GM12878 (cell line): ENCODE measurements around the gene TTC31. TPM values are rescaled to one million over a fixed set of nuclear protein-coding genes. Genes with fewer than 3 reads are reported as not detected.

Source experiments
- ATAC-seq: fragments of 200-7000 bp; cut with Tn5 transposase; 3 replicates; pipeline ENCODE4 v1.9.1; 2020; ENCODE audit warnings: mild to moderate bottlenecking, moderate library complexity
- BruUV-seq: library from RNA; stranded (reverse); fragments of 400-500 nt; replicated peaks from 2 replicates; lab custom pipeline; 2021; lab: Mats Ljungman, UMichigan
- CTCF ChIA-PET: fragments of 300-600 bp; sonication (Branson Sonifier 250); formaldehyde crosslinking; extraction: SDS; loops from one replicate; lab custom pipeline; 2021; ENCODE audit warnings: inconsistent platforms; lab: Yijun Ruan, JAX
- POLR2A ChIA-PET: fragments of 350-600 bp; formaldehyde crosslinking; extraction: SDS; loops from one replicate; lab custom pipeline; 2021; ENCODE audit warnings: inconsistent platforms; lab: Charles Lee
- RAD21 ChIA-PET: fragments of 300-600 bp; sonication (Branson Sonifier 250); formaldehyde crosslinking; loops from one replicate; lab custom pipeline; 2023; ENCODE audit warnings: antibody characterized with exemption; ENCODE audit not compliant: unreplicated experiment; lab: Charles Lee
- SMC1A ChIA-PET: fragments of 300-600 bp; sonication (Branson Sonifier 250); formaldehyde crosslinking; loops from one replicate; lab custom pipeline; 2023; ENCODE audit not compliant: unreplicated experiment, uncharacterized antibody; lab: Charles Lee
- DNase-seq: peaks from one replicate; pipeline ENCODE4 v3.0.0-alpha.2; 2011; ENCODE audit warnings: low read depth, low spot score
- FAIRE-seq: peaks from 3 replicates; lab custom pipeline; 2011; peaks lifted over from hg19 to GRCh38; lab: Jason Lieb, UNC
- H2AFZ ChIP-seq: 2 replicates; pipeline ENCODE4 v1.6.0; 2011; ENCODE audit warnings: low read depth, low read length, control low read depth; ENCODE audit not compliant: control insufficient read depth
- H3K27ac ChIP-seq: 2 replicates; pipeline ENCODE4 v1.5.1; 2011; ENCODE audit warnings: control low read depth; ENCODE audit not compliant: control insufficient read depth, insufficient read depth
- H3K27me3 ChIP-seq, 2 experiments: replicated peaks in 1 of 2; 2 replicates each; pipeline versions ENCODE4 v1.6.0 to v1.6.1; 2011; ENCODE audit warnings: low read length in 1 of 2; ENCODE audit not compliant: control insufficient read depth in 2 of 2, insufficient read depth in 2 of 2
- H3K36me3 ChIP-seq, 2 experiments: 2 replicates each; pipeline ENCODE4 v1.5.1; 2011; ENCODE audit warnings: low read length in 1 of 2; ENCODE audit not compliant: control insufficient read depth in 2 of 2, insufficient read depth in 2 of 2
- H3K4me1 ChIP-seq: 2 replicates; pipeline ENCODE4 v1.6.1; 2011; ENCODE audit warnings: mild to moderate bottlenecking, low read length, moderate library complexity, mixed read lengths; ENCODE audit not compliant: control insufficient read depth, insufficient read depth
- H3K4me2 ChIP-seq: 2 replicates; pipeline ENCODE4 v1.6.0; 2011; ENCODE audit warnings: control low read depth; ENCODE audit not compliant: control insufficient read depth, insufficient read depth
- H3K4me3 ChIP-seq: fragments of 200-600 bp; sonication (generic); 2 replicates; pipeline ENCODE4 v1.5.1; 2016
- H3K79me2 ChIP-seq: 2 replicates; pipeline ENCODE4 v1.6.0; 2011; ENCODE audit warnings: low read length; ENCODE audit not compliant: control insufficient read depth, insufficient read depth
- H3K9ac ChIP-seq: 2 replicates; pipeline ENCODE4 v1.8.0; 2011; ENCODE audit warnings: low read length, control low read depth, mixed read lengths; ENCODE audit not compliant: control insufficient read depth, insufficient read depth
- H3K9me3 ChIP-seq: replicated peaks from 3 replicates; pipeline ENCODE4 v1.5.1; 2011; ENCODE audit warnings: mild to moderate bottlenecking, low read length; ENCODE audit not compliant: control insufficient read depth, insufficient read depth
- H4K20me1 ChIP-seq: 2 replicates; pipeline ENCODE4 v1.6.0; 2011; ENCODE audit not compliant: control insufficient read depth, insufficient read depth
- ASH2L ChIP-seq: fragments of 300-600, 200-600 bp; sonication (generic); IDR thresholded peaks from 2 replicates; pipeline ENCODE4 v1.6.1; 2017; ENCODE audit warnings: low read depth, mild to moderate bottlenecking, borderline replicate concordance
- E2F8 ChIP-seq: fragments of 450-650 bp; IDR thresholded peaks from 2 replicates; pipeline ENCODE4 v1.6.1; 2018; ENCODE audit warnings: mild to moderate bottlenecking, low read depth, moderate library complexity; ENCODE audit not compliant: partially characterized antibody
- HDAC2 ChIP-seq: fragments of 200-600 bp; sonication (generic); IDR thresholded peaks from 2 replicates; pipeline ENCODE4 v1.6.1; 2017
- HDGF ChIP-seq: fragments of 450-650 bp; IDR thresholded peaks from 2 replicates; pipeline ENCODE4 v1.6.1; 2016; ENCODE audit warnings: antibody characterized with exemption
- IRF4 ChIP-seq: IDR thresholded peaks from 2 replicates; pipeline ENCODE4 v1.6.1; 2011; ENCODE audit warnings: low read depth, low read length
- JUNB ChIP-seq: IDR thresholded peaks from 2 replicates; pipeline ENCODE4 v1.6.1; 2016; ENCODE audit warnings: antibody characterized with exemption, mild to moderate bottlenecking
- MEF2A ChIP-seq: IDR thresholded peaks from 2 replicates; pipeline ENCODE4 v1.6.1; 2011; ENCODE audit warnings: low read depth, mild to moderate bottlenecking, low read length, moderate library complexity; ENCODE audit not compliant: insufficient read depth
- POLR2AphosphoS5 ChIP-seq: IDR thresholded peaks from 2 replicates; pipeline ENCODE4 v1.6.1; 2011; ENCODE audit warnings: mild to moderate bottlenecking, low read length, inconsistent platforms
- RBBP5 ChIP-seq: fragments of 200-600 bp; sonication (generic); conservative IDR thresholded peaks from 2 replicates; pipeline ENCODE4 v1.6.1; 2016
- RUNX3 ChIP-seq: IDR thresholded peaks from 2 replicates; pipeline ENCODE4 v1.6.1; 2012; ENCODE audit warnings: low read length, inconsistent platforms
- WRNIP1 ChIP-seq: IDR thresholded peaks from 2 replicates; pipeline ENCODE4 v1.6.1; 2011; ENCODE audit warnings: low read depth, low read length, improper control_type of control experiment, borderline replicate concordance
- YY1 ChIP-seq: IDR thresholded peaks from 2 replicates; pipeline ENCODE4 v1.6.1; 2011; ENCODE audit warnings: low read depth, mild to moderate bottlenecking, low read length
- whole genome bisulfite sequencing: methylation state at CpG from one replicate; pipeline ENCODE4 v1.1.6; 2016; ENCODE audit warnings: low lambda C conversion rate; ENCODE audit not compliant: insufficient replicate concordance, insufficient coverage; ENCODE audit errors: missing lambda C conversion rate; 5-methylcytosine and 5-hydroxymethylcytosine counted together
- in situ Hi-C: fragments of 300-500 bp; cut with MboI; formaldehyde crosslinking; loops from 9 replicates; pipeline ENCODE4 v1.14.3; 2018; ENCODE audit warnings: mixed read lengths
- intact Hi-C: fragments of 100-400 bp; cut with micrococcal nuclease; formaldehyde crosslinking; loops from one replicate; pipeline ENCODE4 v1.14.2; 2022; ENCODE audit not compliant: unreplicated experiment
- polyA plus RNA-seq, 11 experiments: library from polyadenylated mRNA; depleted of rRNA in 4 of 11; unstranded in 6 of 11; stranded (reverse) in 5 of 11; fragments of >200 nt; fragmentation: Nextera tagmentation in 4 of 11; fragmentation: Illumina TruSeq in 1 of 11; extraction: Ambion mirVana in 4 of 11; extraction: Trizol in 1 of 11; gene quantifications; 1 replicate in 1 of 11; 2 replicates in 10 of 11; pipeline versions ENCODE4 v1.2.1 to v1.2.3, GENCODE V29; 2011 to 2016; ENCODE audit warnings: inconsistent platforms in 2 of 11, missing spikeins in 2 of 11, low read depth in 1 of 11
- total RNA-seq, 4 experiments: library from RNA; depleted of rRNA in 3 of 4; stranded (reverse); fragments of >200 nt in 3 of 4; fragmentation: Illumina TruSeq in 1 of 4; extraction: Trizol in 1 of 4; gene quantifications; 2 replicates each; pipeline versions ENCODE4 v1.2.1 to v1.2.3, GENCODE V29; 2013 to 2021
- TF ChIP-seq, protein P1 (sequence below): IDR thresholded peaks from 2 replicates; pipeline ENCODE4 v1.6.1; 2012; ENCODE audit warnings: low read depth, low read length, improper control_type of control experiment

The TTC31 gene
- total and polyA plus RNA-seq, 10 of the 15 experiments (the other 5 are each of a cell fraction or from before 2014, with no cell fraction given), result 6.5 to 34.9 (median 25.9) TPM

DNA sequence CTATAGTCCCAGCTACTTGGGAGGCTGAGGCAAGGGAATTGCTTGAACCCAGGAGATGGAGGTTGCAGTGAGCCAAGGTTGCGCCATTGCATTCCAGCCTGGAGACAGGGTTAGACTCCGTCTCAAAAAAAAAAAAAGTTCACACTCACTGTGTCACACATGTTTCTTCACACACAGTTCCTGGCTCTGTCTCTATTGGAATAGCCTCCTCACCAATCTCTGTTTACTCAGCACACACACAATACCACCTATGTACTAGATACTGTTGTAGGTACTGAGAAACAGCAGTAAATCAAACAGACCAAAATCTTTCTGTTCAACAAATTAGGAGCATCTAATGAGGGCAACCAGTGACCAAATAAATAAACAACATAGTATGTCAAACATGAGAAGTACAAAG is 3.3 kb downstream of the TTC31 start:
- POLR2A ChIA-PET, result interaction anchor here (0.7 kb wide), 1 partner anchor 103 kb away, joined by 3 read pairs; no protein-coding TSS in a partner anchor
- FAIRE-seq (no peak), ATAC-seq (no peak), DNase-seq (no peak)
- CTCF ChIA-PET, result interaction anchor here (19.4 kb wide), 1 partner anchor 102 kb away, joined by 280 read pairs; no protein-coding TSS in a partner anchor
- H3K36me3 ChIP-seq, result peaks cover 2 to 5% of the 10 kb centered on the region in 2 experiments; a peak in 3 of 4 replicates
- H3K4me3 ChIP-seq, result no peak overlapping the region
- H3K27ac ChIP-seq, result no peak overlapping the region
- SMC1A ChIA-PET, result interaction anchor here (1.5 kb wide), 1 partner anchor 99 kb away, joined by 5 read pairs; no protein-coding TSS in a partner anchor
- no peak overlapping the region for H2AFZ ChIP-seq
- no peaks in the 10 kb centered on the region; a peak in 1 of 4 replicates for H3K27me3 ChIP-seq
- peaks cover 7% of the 10 kb centered on the region for H3K4me1 ChIP-seq
- TF ChIP-seq RBBP5 (no peak), WRNIP1 (no peak), POLR2AphosphoS5 (no peak)
- RAD21 ChIA-PET, result interaction anchor here (0.8 kb wide), 1 partner anchor 99 kb away, joined by 4 read pairs; no protein-coding TSS in a partner anchor
- in situ Hi-C loops, result loop anchor here (10.0 kb wide), 1 partner anchor 99 kb away; no protein-coding TSS in a partner anchor
- WGBS, result 90% methylated on average over 2 of the region's 2 CpGs
- no peaks in the 10 kb centered on the region; the same call in 1 of the 2 replicates for H4K20me1 ChIP-seq
- no TSS peak for BruUV-seq
- intact Hi-C loops, result no loop called here
- H3K79me2 ChIP-seq, result peaks cover 21% of the 10 kb centered on the region
- H3K9me3 ChIP-seq, result no peaks in the 10 kb centered on the region
- H3K9ac ChIP-seq, result no peak overlapping the region
- no peak overlapping the region for H3K4me2 ChIP-seq

- no peak for DNase-seq
- Histone ChIP-seq H3K4me1 (no peaks in the 10 kb centered on the region), H3K79me2 (no peaks in the 10 kb centered on the region; the same call in none of the 2 replicates), H3K4me2 (no peak overlapping the region), H3K4me3 (no peak overlapping the region), H3K9ac (no peak overlapping the region), H3K36me3 (peaks cover 12 to 13% of the 10 kb centered on the region in 2 experiments), H3K27me3 (no peaks in the 10 kb centered on the region), H3K27ac (no peak overlapping the region), H3K9me3 (no peaks in the 10 kb centered on the region), H4K20me1 (no peaks in the 10 kb centered on the region), H2AFZ (no peak overlapping the region)
- BruUV-seq, result no TSS peak
- RAD21 ChIA-PET, result interaction anchor here (0.6 to 1.0 kb wide), 2 partner anchors 22 to 100 kb away, joined by 3 read pairs; no protein-coding TSS in a partner anchor
- WGBS, result 100% methylated on average over 9 of the region's 9 CpGs
- POLR2A ChIA-PET, result interaction anchor here (0.5 to 1.0 kb wide), 2 partner anchors 22 to 58 kb away, joined by 3 read pairs; no protein-coding TSS in a partner anchor
- no peak for FAIRE-seq
- CTCF ChIA-PET, result interaction anchor here (0.8 to 19.4 kb wide), 4 partner anchors 14 to 99 kb away, joined by 3 to 280 read pairs (median 4); no protein-coding TSS in a partner anchor
- SMC1A ChIA-PET, result interaction anchor here (1.0 to 1.9 kb wide), 3 partner anchors 14 to 98 kb away, joined by 4 to 5 read pairs (median 4); partner anchors contain the start of genes AUP1 and HTRA2
- intact Hi-C loops (no loop called here), in situ Hi-C loops (loop anchor here (10.0 kb wide), 1 partner anchor 96 kb away; no protein-coding TSS in a partner anchor)
- ATAC-seq, result no peak
- TF ChIP-seq RUNX3 (no peak), HDGF (no peak), HDAC2 (no peak), MEF2A (no peak), IRF4 (no peak), YY1 (no peak), ASH2L (no peak), JUNB (no peak), E2F8 (no peak)
- TF ChIP-seq, protein P1, sequence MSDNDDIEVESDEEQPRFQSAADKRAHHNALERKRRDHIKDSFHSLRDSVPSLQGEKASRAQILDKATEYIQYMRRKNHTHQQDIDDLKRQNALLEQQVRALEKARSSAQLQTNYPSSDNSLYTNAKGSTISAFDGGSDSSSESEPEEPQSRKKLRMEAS, result no peak
Observed at GRCh38 chr2:74488643-74489481, 6.0 kb downstream of the TTC31 start.
